ENCODE data around the gene POP5. TPM values are rescaled to one million over a fixed set of nuclear protein-coding genes. Genes with fewer than 3 reads are reported as not detected.
"Not testable (repeated sequence)": the region's sequence is repeated elsewhere in the genome, so short reads cannot be mapped to it uniquely, and the experiment has no call there.

The POP5 gene
- total RNA-seq, 2 experiments from 2014 or later: 37.6 to 38.8 TPM

DNA sequence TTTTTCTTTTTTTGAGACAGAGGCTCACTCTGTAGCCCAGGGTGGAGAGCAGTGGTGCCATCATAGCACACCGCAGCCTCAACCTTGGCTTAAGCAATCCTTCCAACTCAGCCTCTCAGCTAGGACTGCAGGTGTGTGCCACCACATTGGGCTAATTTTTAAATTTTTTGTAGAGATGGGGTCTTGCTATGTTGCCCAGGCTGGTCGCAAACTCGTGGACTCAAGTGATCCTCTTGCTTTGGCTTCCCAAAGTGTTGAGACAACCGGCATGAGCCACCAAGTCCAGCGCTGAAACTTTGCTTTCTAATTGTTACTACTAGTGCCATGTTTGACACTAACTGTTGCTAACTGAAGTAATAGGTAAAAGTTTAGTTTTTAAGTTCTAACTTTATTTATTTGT lies 39.0 kb downstream of the POP5 start:
- ChIA-PET CTCF (no interaction called here), POLR2A (no interaction called here)
- Mint-ChIP-seq H3K4me3 (no peak overlapping the region), H3K4me1 (peaks cover 44% of the 10 kb centered on the region), H3K27ac (no peak overlapping the region), H3K36me3 (ENCODE audit: low read depth) (peaks cover 50% of the 10 kb centered on the region), H3K9me3 (no peaks in the 10 kb centered on the region), H3K27me3 (no peaks in the 10 kb centered on the region)
- DNase-seq: no peak

DNA sequence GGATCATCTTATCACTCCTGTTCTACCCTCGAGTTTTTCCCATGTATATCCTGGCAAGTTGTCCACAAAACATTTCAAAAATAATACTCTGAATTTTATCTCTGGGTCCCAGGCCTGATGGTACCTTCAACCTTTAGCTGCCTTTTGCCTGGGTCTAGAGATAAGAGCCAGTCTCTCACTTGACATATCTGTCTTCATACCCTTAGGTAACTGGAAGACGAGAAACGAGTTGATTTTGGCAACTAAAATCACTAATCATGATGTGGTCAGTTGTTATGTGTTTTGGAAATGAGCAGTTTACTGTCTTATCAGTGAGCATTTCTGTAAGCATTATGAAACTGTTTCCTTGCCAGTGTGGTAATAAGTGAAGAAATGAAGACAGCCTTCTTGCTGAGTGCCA lies 40.8 kb downstream of the POP5 start:
- Mint-ChIP-seq H3K4me1 (peaks cover 56% of the 10 kb centered on the region), H3K9me3 (no peaks in the 10 kb centered on the region), H3K27ac (peak overlapping the region; percentile 76), H3K4me3 (no peak overlapping the region), H3K27me3 (no peaks in the 10 kb centered on the region), H3K36me3 (ENCODE audit: low read depth) (peaks cover 64% of the 10 kb centered on the region)
- ChIA-PET CTCF (no interaction called here), POLR2A (interaction anchor here (3.1 to 3.7 kb wide), 2 partner anchors 11 to 44 kb away, joined by 18 to 33 read pairs; partner anchors contain the start of genes COQ5 and DYNLL1)
- DNase-seq: no peak

DNA sequence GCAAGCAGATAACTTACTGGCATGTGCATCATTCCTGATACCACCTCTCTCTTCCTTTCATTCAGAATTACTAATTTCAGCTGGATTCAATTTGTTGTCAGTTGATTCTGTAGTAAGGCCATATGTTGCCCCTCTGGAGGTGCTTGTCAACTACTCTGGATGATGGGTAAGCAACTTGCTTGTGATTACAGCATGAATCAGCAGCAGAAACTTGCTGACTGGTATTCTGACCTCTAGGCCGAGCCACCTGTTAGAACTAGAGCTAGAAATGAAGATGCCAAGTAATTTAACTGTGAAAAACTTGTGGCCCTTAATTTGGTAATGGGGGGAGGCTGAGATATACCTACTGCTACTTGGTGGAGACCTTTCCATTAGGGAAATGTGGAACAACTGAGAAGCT lies 41.9 kb downstream of the POP5 start:
- Mint-ChIP-seq H3K9me3 (no peaks in the 10 kb centered on the region), H3K4me3 (peak overlapping the region; percentile 88), H3K4me1 (peaks cover 52% of the 10 kb centered on the region), H3K27me3 (no peaks in the 10 kb centered on the region), H3K27ac (peak overlapping the region; percentile 93), H3K36me3 (ENCODE audit: low read depth) (peaks cover 68% of the 10 kb centered on the region)
- ChIA-PET POLR2A (interaction anchor here (0.6 to 3.7 kb wide), 8 partner anchors 10 to 495 kb away, joined by 3 to 33 read pairs (median 10); partner anchors contain the start of genes COQ5, DYNLL1, POP5 and RNU4-2), CTCF (interaction anchor here (0.7 to 1.6 kb wide), 3 partner anchors 22 to 212 kb away, joined by 3 to 5 read pairs (median 3); no protein-coding TSS in a partner anchor)
- DNase-seq: no peak

DNA sequence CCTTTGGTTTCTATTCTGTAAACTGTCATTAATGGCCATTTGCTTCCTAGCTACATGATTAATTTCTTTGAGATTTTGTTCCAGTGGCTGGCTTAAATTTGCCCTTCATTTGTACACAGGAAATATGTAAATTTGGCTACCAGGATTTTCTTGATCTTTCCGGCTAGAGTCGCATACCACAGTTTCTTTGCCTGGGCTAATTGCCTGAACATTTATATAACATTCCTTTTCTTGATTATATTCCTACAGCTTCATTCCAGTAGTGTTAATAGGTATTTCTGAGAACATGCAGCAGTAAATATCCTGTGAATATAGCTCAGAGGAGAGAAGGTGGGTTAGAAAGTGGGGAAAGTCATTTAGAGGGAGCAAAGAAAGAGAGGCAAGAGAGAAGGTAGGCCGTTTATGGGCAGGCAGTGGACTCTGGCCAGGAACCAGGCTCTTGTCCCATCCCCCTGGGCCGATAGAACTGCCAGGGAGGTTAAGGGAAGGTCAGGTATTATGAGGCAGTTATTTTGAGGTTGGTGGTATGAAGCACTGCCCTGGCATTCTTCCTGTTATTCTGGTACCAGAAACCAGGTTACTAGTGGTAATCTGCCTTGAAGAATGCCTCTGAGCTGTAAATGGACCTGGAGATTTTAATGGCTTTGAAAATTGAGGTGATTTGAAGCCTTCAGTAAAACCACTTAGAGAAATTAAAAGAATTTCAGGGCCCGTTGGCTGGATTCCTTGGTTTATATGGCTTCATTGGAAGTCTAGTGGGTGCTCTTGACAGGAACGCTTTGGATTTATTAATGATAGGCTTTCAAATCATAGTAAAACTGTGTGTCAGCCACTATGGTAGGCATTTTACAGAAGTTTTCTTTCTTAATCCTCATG lies 42.7 kb downstream of the POP5 start:
- POLR2A ChIA-PET: interaction anchor here (0.6 to 3.7 kb wide), 15 partner anchors 9 to 814 kb away, joined by 3 to 33 read pairs (median 4); partner anchors contain the start of genes ANAPC5, COQ5, DYNLL1 and POP5

DNA sequence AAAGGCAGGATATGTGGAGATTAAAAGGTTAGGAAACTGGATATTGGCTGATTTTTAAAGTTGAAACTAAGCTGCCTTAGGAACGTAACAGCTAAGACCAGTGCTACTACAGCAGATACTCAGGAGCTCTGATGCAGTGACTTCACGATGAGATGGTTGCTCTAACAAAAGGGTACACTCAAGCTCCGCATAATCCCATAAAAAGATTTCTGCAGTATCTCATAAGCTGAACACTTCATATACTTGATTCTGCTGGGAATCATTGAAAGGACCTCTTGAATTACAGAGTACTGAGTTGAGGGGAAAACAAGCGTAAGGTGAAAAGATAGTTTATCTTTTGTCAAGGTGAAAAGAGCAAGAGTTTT lies 43.4 kb downstream of the POP5 start:
- Mint-ChIP-seq H3K4me3 (peak overlapping the region; percentile 88), H3K4me1 (peaks cover 58% of the 10 kb centered on the region), H3K9me3 (no peaks in the 10 kb centered on the region), H3K27me3 (no peaks in the 10 kb centered on the region), H3K27ac (peak overlapping the region; percentile 93), H3K36me3 (ENCODE audit: low read depth) (peaks cover 64% of the 10 kb centered on the region)
- no peak for DNase-seq
- ChIA-PET CTCF (interaction anchor here (0.9 to 2.0 kb wide), 5 partner anchors 23 to 522 kb away, joined by 3 to 9 read pairs (median 4); partner anchors contain the start of genes POP5 and SRSF9), POLR2A (interaction anchor here (0.7 to 3.7 kb wide), 13 partner anchors 8 to 814 kb away, joined by 3 to 33 read pairs (median 4); partner anchors contain the start of genes ANAPC5, COQ5, DYNLL1 and POP5)

More for the DNA sequence above, 42.7 kb downstream of the POP5 start:
- Mint-ChIP-seq H3K27me3 (no peaks in the 10 kb centered on the region), H3K4me3 (peak overlapping the region; percentile 88), H3K4me1 (peaks cover 55% of the 10 kb centered on the region), H3K27ac (peak overlapping the region; percentile 93), H3K9me3 (no peaks in the 10 kb centered on the region), H3K36me3 (ENCODE audit: low read depth) (peaks cover 65% of the 10 kb centered on the region)
- CTCF ChIA-PET: interaction anchor here (1.2 to 1.8 kb wide), 4 partner anchors 22 to 521 kb away, joined by 3 to 5 read pairs (median 4); no protein-coding TSS in a partner anchor
- DNase-seq: no peak

DNA sequence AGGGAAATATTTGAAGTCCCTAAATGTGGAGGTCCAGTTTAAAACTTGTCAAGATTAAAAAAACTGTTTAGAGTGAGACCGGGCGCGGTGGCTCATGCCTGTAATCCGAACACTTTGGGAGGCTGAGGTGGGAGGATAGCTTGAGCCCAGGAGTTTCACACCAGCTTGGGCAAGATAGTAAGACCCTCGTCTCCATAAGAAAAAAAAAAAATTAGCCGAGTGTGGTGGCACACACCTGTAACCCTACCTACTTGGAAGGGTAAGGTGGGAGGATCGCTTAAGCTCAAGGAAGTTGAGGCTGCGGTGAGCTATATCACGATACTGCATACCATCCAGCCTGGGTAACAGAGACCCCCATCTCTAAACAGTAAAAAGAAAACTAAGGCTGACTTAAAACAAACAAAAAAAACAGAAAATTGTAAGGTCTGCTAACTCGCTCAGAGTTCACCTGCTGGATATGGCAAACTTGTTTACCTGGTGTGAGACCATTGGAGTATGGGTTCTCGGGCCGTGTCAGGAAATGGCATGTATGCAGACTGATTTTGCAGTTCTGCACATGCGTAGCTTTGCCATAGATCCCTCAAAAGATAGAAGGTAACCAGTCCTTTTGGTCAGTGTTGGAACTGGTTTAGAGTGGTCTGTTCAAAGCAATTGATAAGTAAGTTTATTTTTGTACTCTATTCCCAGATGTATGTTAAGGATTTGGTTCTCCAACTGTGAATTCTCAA lies 45.0 kb downstream of the POP5 start:
- peaks cover 61% of the 10 kb centered on the region for H3K4me1 Mint-ChIP-seq

DNA sequence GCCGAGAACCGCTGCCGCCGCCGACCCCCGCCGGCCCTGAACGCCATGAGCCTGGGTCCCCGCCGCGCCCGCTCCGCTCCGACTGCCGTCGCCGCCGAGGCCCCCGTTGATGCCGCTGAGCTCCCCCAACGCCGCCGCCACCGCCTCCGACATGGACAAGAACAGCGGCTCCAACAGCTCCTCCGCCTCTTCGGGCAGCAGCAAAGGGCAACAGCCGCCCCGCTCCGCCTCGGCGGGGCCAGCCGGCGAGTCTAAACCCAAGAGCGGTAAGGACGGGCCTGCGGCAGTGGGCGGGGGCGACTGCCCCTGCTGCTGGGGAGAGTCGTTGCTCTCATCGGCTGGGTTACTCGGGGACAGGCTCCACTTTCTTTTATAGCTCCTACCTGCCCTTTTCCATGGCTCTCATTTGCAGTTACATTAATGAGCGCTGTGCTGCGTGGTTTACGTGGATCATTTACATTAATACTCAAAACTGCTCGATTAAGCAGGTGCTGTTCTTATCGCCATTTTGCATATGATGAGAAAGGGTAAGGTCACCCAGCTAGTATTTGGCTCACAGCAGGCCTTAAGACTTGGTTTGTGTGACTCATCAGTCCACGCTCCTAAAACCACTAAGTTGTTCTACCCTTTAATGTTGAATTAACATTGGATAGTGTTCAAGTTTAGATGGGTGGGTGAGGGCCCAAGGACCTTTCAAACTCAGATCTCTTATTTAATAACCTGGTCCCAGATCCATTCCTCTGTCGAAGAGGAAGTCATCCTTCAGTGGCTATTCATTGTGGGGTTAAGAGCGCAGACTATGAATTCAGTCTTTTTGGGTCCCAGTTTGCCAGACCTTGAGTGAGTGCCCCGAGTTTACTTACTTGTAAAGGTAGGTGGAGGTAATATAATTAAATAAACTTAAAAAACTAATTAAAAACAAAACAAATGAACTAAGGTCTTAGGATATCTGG lies 46.2 kb downstream of the POP5 start:
- Mint-ChIP-seq H3K4me1 (peaks cover 51% of the 10 kb centered on the region), H3K4me3 (peak overlapping the region; percentile 88), H3K36me3 (ENCODE audit: low read depth) (peaks cover 47% of the 10 kb centered on the region), H3K27ac (peak overlapping the region; percentile 93), H3K9me3 (no peaks in the 10 kb centered on the region), H3K27me3 (no peaks in the 10 kb centered on the region)
- POLR2A ChIA-PET: interaction anchor here (0.6 to 3.0 kb wide), 18 partner anchors 11 to 334 kb away, joined by 3 to 16 read pairs (median 4); partner anchors contain the start of genes DYNLL1, POP5, RNU4-2 and RPLP0
- CTCF ChIA-PET: interaction anchor here (0.5 to 2.5 kb wide), 5 partner anchors 46 to 66 kb away, joined by 3 to 12 read pairs (median 4); partner anchors contain the start of genes POP5 and SRSF9
- peak; percentile 58 for DNase-seq

More for the DNA sequence above, 45.0 kb downstream of the POP5 start:
- Mint-ChIP-seq H3K4me3 (peak overlapping the region; percentile 88), H3K9me3 (no peaks in the 10 kb centered on the region), H3K27ac (peak overlapping the region; percentile 93), H3K27me3 (no peaks in the 10 kb centered on the region), H3K36me3 (ENCODE audit: low read depth) (peaks cover 57% of the 10 kb centered on the region)
- ChIA-PET POLR2A (interaction anchor here (0.7 to 3.0 kb wide), 10 partner anchors 10 to 524 kb away, joined by 3 to 16 read pairs (median 4); partner anchors contain the start of genes DYNLL1, POP5, RAB35 and RNU4-2), CTCF (interaction anchor here (0.7 to 2.5 kb wide), 6 partner anchors 35 to 524 kb away, joined by 3 to 12 read pairs (median 6); partner anchors contain the start of genes DYNLL1, POP5 and SRSF9)
- peak; percentile 47 for DNase-seq

DNA sequence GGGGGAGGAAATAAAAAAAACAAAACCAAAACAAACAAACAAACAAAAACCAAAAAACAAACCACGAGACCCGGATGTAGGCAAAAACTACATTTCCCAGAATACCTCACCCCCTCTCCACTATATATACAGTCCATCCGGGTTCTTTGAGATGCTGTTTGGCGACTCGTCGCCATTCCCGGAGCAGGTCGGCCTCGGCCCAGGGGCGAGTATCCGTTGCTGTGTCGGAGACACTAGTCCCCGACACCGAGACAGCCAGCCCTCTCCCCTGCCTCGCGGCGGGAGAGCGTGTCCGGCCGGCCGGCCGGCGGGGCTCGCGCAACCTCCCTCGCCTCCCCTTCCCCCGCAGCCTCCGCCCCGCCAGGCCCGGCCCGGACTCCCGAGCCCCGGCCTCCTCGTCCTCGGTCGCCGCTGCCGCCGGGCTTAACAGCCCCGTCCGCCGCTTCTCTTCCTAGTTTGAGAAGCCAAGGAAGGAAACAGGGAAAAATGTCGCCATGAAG lies 46.9 kb downstream of the POP5 start, which contains the start of gene RNF10:
TSS of gene RNF10 (plus strand) at position 154 of the 500 bp plus-strand sequence. CDS start 456 bp downstream, outside the sequence.
- Mint-ChIP-seq H3K4me3 (peak within 1 kb of the TSS; percentile 88), H3K4me1 (peaks cover 52% of the 10 kb centered on the region), H3K36me3 (ENCODE audit: low read depth) (peaks cover 42% of the 10 kb centered on the region), H3K9me3 (no peaks in the 10 kb centered on the region), H3K27me3 (no peaks in the 10 kb centered on the region), H3K27ac (peak within 1 kb of the TSS; percentile 93)
- peak; percentile 78 for DNase-seq
- POLR2A ChIA-PET: interaction anchor here (0.7 to 3.0 kb wide), 12 partner anchors 12 to 333 kb away, joined by 3 to 16 read pairs (median 6); partner anchors contain the start of genes DYNLL1, POP5, RNU4-2 and RPLP0
- CTCF ChIA-PET: interaction anchor here (0.5 to 2.5 kb wide), 3 partner anchors 47 to 59 kb away, joined by 3 to 12 read pairs (median 4); partner anchors contain the start of gene POP5

DNA sequence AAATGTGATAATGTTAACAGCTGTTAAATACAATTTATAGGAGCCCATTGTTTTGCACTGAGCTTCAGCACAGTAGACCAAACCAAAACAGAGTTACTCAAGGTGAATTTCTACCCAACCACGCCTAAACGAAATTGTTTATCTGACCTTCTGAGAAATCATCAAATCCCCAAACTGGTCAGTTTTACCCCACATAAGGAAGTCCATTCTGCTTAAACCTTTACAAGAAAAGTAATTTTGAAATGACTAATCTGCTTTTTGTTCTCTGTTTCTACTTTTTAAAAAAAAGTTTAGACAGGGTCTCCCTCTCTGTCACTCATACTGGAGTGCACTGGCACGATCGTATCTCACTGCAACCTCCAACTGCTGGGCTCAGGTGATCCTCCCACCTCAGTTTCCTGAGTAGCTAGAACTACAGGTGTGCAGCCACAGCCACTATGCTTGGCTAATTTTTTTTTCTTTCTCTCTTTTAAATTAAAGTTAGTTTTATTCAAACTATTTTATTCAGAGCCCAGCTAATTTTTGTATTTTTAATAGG lies 48.4 kb downstream of the POP5 start:
- Mint-ChIP-seq H3K27ac (no peak overlapping the region), H3K4me3 (no peak overlapping the region), H3K36me3 (ENCODE audit: low read depth) (peaks cover 30% of the 10 kb centered on the region), H3K27me3 (no peaks in the 10 kb centered on the region), H3K9me3 (no peaks in the 10 kb centered on the region), H3K4me1 (peaks cover 47% of the 10 kb centered on the region)
- CTCF ChIA-PET: interaction anchor here (1.2 kb wide), 1 partner anchor 69 kb away, joined by 3 read pairs; no protein-coding TSS in a partner anchor
- DNase-seq: no peak
- POLR2A ChIA-PET: interaction anchor here (0.8 to 1.8 kb wide), 3 partner anchors 65 to 868 kb away, joined by 3 to 12 read pairs (median 3); partner anchors contain the start of genes RNU4-1 and RNU4-2

DNA sequence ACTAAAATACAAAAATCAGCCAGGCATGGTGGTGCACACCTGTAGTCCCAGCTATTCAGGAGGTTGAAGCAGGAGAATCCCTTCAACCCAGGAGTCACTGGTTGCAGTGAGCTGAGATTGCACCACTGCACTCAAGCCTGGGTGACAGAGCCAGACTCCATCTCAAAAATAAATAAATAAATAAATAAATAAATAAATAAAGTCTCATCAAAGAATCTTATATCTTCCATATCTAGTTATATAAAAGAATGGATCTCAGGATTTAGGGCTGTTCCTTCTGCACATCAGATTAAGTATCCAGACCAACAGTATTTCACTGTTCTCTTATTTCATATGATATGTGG lies 50.8 kb downstream of the POP5 start:
- DNase-seq, H3K9me3 Mint-ChIP-seq, H3K27me3 Mint-ChIP-seq, CTCF ChIA-PET: not testable (repeated sequence)
- peaks cover 12% of the 10 kb centered on the region for H3K36me3 Mint-ChIP-seq (ENCODE audit: low read depth)
- peak overlapping the region; percentile 97 for H3K27ac Mint-ChIP-seq
- peaks cover 31% of the 10 kb centered on the region for H3K4me1 Mint-ChIP-seq
- POLR2A ChIA-PET: interaction anchor here (2.0 kb wide), 1 partner anchor 8 kb away, joined by 33 read pairs; no protein-coding TSS in a partner anchor
- H3K4me3 Mint-ChIP-seq: peak overlapping the region; percentile 100
